Gastroesophageal sphincter (tissue), 4 donors: ENCODE measurements around the gene KRTAP16-1. TPM values are rescaled to one million over a fixed set of nuclear protein-coding genes. Genes with fewer than 3 reads are reported as not detected.

ENCODE experiments used
- ATAC-seq: fragments of 150-250 bp; one replicate; pipeline ENCODE4 v1.9.1; 2016; ENCODE audit warnings: mild to moderate bottlenecking, moderate library complexity
- H3K27ac ChIP-seq, 4 donors: fragments of 200-600 bp; sonication (generic) in 3 of 4; 1 replicate in 3 of 4; 2 replicates in 1 of 4; pipeline ENCODE4 v1.5.1; 2016 to 2019
- H3K27me3 ChIP-seq: fragments of 200-600 bp; sonication (generic); one replicate; pipeline ENCODE4 v1.5.1; 2019
- H3K36me3 ChIP-seq, 2 donors: fragments of 200-600 bp; sonication (generic); one replicate each; pipeline ENCODE4 v1.5.1; 2019; ENCODE audit warnings: control low read depth in 1 of 2
- H3K4me1 ChIP-seq, 3 donors: fragments of 200-600 bp; sonication (generic); 1 replicate in 2 of 3; 2 replicates in 1 of 3; pipeline ENCODE4 v1.5.1; 2016 to 2019; ENCODE audit warnings: control low read depth in 2 of 3
- H3K4me3 ChIP-seq, 2 donors: fragments of 200-600 bp; sonication (generic); one replicate each; pipeline ENCODE4 v1.5.1; 2019; ENCODE audit warnings: mild to moderate bottlenecking in 1 of 2, moderate library complexity in 1 of 2
- H3K9me3 ChIP-seq, 3 donors: fragments of 200-600 bp; sonication (generic); one replicate each; pipeline ENCODE4 v1.5.1; 2017 to 2019; ENCODE audit warnings: control low read depth in 2 of 3
- CTCF ChIP-seq, 4 experiments: fragments of 200-600 bp in 2 of 4; fragments of 450-650 bp in 2 of 4; sonication (generic) in 1 of 4; IDR thresholded peaks; one replicate each; pipeline ENCODE4 v1.5.1; 2017 to 2019; ENCODE audit warnings: antibody characterized with exemption in 4 of 4, mild to moderate bottlenecking in 2 of 4, moderate library complexity in 2 of 4
- EP300 ChIP-seq: sonication (generic); formaldehyde crosslinking; IDR thresholded peaks from one replicate; pipeline ENCODE4 v1.6.1; 2017; ENCODE audit warnings: antibody characterized with exemption, mild to moderate bottlenecking
- POLR2A ChIP-seq, 2 donors: fragments of 450-650 bp; IDR thresholded peaks; one replicate each; pipeline ENCODE4 v1.6.1; 2017; ENCODE audit warnings: antibody characterized with exemption in 2 of 2, mild to moderate bottlenecking in 2 of 2, moderate library complexity in 1 of 2
- POLR2AphosphoS5 ChIP-seq: sonication (generic); formaldehyde crosslinking; IDR thresholded peaks from one replicate; pipeline ENCODE4 v1.6.1; 2017; ENCODE audit warnings: antibody characterized with exemption
- WGBS, 2 donors: methylation state at CpG; one replicate each; pipeline ENCODE4 v1.1.5; 2018; ENCODE audit warnings: low coverage in 1 of 2; 5-methylcytosine and 5-hydroxymethylcytosine counted together
- total RNA-seq, 4 donors: library from RNA; depleted of rRNA; stranded (reverse); fragments of >200 nt; gene quantifications; one replicate each; pipeline ENCODE4 v1.1.0, GENCODE V29; 2016

Gene KRTAP16-1
- total RNA-seq, 4 donors from 2014 or later, result not detected

GRCh38 chr17:41325611-41326010 lies 16.5 kb upstream of the KRTAP16-1 start:
- Histone ChIP-seq H3K9me3 (peaks cover 0 to 1% (median 0%) of the 10 kb centered on the region in 3 donors), H3K27ac (no peak overlapping the region), H3K4me3 (no peak overlapping the region), H3K27me3 (no peaks in the 10 kb centered on the region), H3K36me3 (no peaks in the 10 kb centered on the region), H3K4me1 (no peaks in the 10 kb centered on the region)
- ATAC-seq, result no peak
- TF ChIP-seq POLR2A (IDR thresholded peaks at IDR 0.05), result no peak
- no peak for TF ChIP-seq POLR2AphosphoS5
- TF ChIP-seq EP300, result no peak
- no peak for TF ChIP-seq CTCF (IDR thresholded peaks at IDR 0.05)
- no CpG with 5 or more reads among the region's 6 CpGs for WGBS, 2 donors

GRCh38 chr17:41325126-41325525 lies 16.0 kb upstream of the KRTAP16-1 start:
- TF ChIP-seq CTCF (IDR thresholded peaks at IDR 0.05) (no peak), POLR2A (IDR thresholded peaks at IDR 0.05) (no peak), POLR2AphosphoS5 (no peak), EP300 (no peak)
- WGBS, 2 donors, result 43% methylated on average over 1 of the region's 10 CpGs; no CpG with 5 or more reads in 1 of the 2 donors

GRCh38 chr17:41324180-41325075 lies 15.3 kb upstream of the KRTAP16-1 start:
- peaks cover 0 to 13% (median 0%) of the 10 kb centered on the region in 3 donors for H3K9me3 ChIP-seq
- no peaks in the 10 kb centered on the region for H3K4me1 ChIP-seq
- no peaks in the 10 kb centered on the region for H3K36me3 ChIP-seq
- no peak overlapping the region for H3K27ac ChIP-seq
- H3K27me3 ChIP-seq, result no peaks in the 10 kb centered on the region
- H3K4me3 ChIP-seq, result no peak overlapping the region
- 66 to 85% methylated on average over 6 to 7 of the region's 16 CpGs for WGBS, 2 donors
- no peak for ATAC-seq
- TF ChIP-seq CTCF (IDR thresholded peaks at IDR 0.05) (peak in 1 of 4 experiments; percentile 28), POLR2AphosphoS5 (no peak)

More at GRCh38 chr17:41325126-41325525, 16.0 kb upstream of the KRTAP16-1 start:
- Histone ChIP-seq H3K4me3 (no peak overlapping the region), H3K4me1 (no peaks in the 10 kb centered on the region), H3K27me3 (no peaks in the 10 kb centered on the region), H3K27ac (no peak overlapping the region), H3K36me3 (no peaks in the 10 kb centered on the region), H3K9me3 (peaks cover 0 to 6% (median 0%) of the 10 kb centered on the region in 3 donors)
- no peak for ATAC-seq

- no peak for TF ChIP-seq POLR2A (IDR thresholded peaks at IDR 0.05)
- TF ChIP-seq POLR2AphosphoS5, result no peak
- TF ChIP-seq EP300, result no peak
- no peak for TF ChIP-seq CTCF (IDR thresholded peaks at IDR 0.05)
These were observed 14.1 kb upstream of the KRTAP16-1 start for GRCh38 chr17:41322903-41323895.

More at GRCh38 chr17:41322903-41323895, 14.1 kb upstream of the KRTAP16-1 start:
- Histone ChIP-seq H3K27me3 (no peaks in the 10 kb centered on the region), H3K4me3 (no peak overlapping the region), H3K36me3 (no peaks in the 10 kb centered on the region), H3K9me3 (peaks cover 0 to 16% (median 0%) of the 10 kb centered on the region in 3 donors), H3K4me1 (no peaks in the 10 kb centered on the region), H3K27ac (no peak overlapping the region)
- 100% methylated on average over 1 of the region's 11 CpGs; no CpG with 5 or more reads in 1 of the 2 donors for WGBS, 2 donors
- no peak for ATAC-seq
